ENCODE results near the gene TRPM8. TPM values are rescaled to one million over a fixed set of nuclear protein-coding genes. Genes with fewer than 3 reads are reported as not detected.

Gene TRPM8
- total RNA-seq, 4 donors from 2014 or later: 0.35 TPM; not detected in 3

DNA sequence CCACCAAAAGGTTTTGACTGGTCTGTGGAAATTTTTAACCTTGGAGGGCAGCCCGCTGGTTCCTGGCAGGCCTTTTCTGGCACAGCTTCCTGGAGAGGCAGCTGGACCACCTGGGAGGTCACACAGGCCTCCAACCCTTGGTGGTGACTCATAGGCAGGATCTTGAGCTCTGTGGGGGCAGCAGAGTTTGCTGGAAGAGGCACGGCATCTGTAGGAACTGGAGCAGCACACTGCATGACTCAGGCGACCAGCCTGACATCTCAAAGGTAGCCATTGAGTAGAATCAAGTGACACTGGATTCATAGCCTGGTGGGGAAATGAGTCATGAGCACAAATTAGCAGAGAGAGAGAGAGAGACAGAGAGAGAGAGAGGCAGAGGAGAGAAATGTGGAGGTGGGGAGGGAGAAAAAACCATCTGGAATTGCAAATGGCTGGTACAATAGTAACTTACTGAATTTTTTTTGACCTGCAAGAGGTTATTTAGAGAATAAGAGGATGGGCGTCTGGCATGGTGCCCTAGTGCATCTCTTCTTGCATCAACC, 57.4 kb downstream of the TRPM8 start:
- peak in 1 of 2 donors; percentile 19 for DNase-seq
- H3K27ac ChIP-seq: no peak overlapping the region
- H3K4me1 ChIP-seq: no peaks in the 10 kb centered on the region
- no peaks in the 10 kb centered on the region for H3K9me3 ChIP-seq
- TF ChIP-seq POLR2A (IDR thresholded peaks at IDR 0.05): no peak
- TF ChIP-seq, protein P1, sequence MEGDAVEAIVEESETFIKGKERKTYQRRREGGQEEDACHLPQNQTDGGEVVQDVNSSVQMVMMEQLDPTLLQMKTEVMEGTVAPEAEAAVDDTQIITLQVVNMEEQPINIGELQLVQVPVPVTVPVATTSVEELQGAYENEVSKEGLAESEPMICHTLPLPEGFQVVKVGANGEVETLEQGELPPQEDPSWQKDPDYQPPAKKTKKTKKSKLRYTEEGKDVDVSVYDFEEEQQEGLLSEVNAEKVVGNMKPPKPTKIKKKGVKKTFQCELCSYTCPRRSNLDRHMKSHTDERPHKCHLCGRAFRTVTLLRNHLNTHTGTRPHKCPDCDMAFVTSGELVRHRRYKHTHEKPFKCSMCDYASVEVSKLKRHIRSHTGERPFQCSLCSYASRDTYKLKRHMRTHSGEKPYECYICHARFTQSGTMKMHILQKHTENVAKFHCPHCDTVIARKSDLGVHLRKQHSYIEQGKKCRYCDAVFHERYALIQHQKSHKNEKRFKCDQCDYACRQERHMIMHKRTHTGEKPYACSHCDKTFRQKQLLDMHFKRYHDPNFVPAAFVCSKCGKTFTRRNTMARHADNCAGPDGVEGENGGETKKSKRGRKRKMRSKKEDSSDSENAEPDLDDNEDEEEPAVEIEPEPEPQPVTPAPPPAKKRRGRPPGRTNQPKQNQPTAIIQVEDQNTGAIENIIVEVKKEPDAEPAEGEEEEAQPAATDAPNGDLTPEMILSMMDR (IDR thresholded peaks at IDR 0.05): no peak
- no peaks in the 10 kb centered on the region for H3K27me3 ChIP-seq
- no peak overlapping the region for H3K4me3 ChIP-seq
- intact Hi-C loops (cut with DNase I; ENCODE audit: low total_unique reads): no loop called here
- no peaks in the 10 kb centered on the region for H3K36me3 ChIP-seq

DNA sequence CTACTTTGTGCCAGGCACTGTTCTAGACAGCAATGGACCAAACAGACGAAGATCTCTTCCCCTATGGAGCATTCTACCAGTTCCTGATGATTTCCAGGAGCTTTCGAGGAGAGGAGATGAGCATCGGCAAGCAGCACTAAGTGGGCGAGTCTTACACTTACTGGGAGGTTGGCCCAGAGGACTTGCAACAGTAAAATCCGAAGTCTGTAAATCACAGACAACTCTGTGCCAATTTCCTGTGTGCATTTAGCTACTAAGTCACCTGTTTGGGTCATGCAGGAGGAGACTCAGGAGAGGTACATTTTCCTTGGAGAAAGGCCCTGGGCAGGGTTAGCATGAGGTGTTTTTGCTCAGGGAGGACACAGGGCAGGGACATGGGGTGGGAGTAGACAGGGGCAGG, 58.9 kb downstream of the TRPM8 start:
- H3K4me1 ChIP-seq: no peaks in the 10 kb centered on the region
- DNase-seq: no peak
- H3K27ac ChIP-seq: no peak overlapping the region
- intact Hi-C loops (cut with DNase I; ENCODE audit: low total_unique reads): no loop called here
- no peaks in the 10 kb centered on the region for H3K9me3 ChIP-seq
- no peaks in the 10 kb centered on the region for H3K27me3 ChIP-seq
- no peak for TF ChIP-seq POLR2A (IDR thresholded peaks at IDR 0.05)
- TF ChIP-seq, protein P1 (IDR thresholded peaks at IDR 0.05): no peak
- H3K4me3 ChIP-seq: no peak overlapping the region
- no peaks in the 10 kb centered on the region for H3K36me3 ChIP-seq

DNA sequence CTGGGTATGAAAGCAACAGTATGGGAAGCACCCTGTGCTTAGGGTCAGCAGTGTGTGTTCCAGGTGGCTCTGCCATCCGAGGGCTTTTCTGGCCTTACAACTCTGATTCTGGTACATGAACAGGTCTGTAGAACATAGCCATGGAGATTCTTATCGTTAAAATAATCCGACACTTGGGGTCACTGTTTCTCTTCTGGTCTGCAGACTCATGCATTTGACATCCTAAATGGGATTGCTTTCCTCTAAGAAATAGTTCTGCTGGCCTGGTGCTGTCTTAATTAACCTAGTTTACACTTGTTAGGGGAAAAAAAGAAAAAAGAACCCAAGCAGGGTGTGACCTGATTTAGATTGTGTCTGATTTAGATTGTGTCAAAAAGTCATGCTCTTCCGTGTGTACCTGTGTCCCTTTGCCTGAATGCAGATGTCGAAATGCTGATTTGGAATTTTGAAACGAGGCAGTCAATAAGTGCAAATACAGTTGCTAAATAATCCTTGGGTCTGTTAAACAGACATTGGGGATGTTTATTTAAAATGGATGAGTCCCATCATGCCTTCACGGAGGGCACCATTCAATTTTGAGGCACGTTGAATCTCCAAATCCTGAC, 59.6 kb downstream of the TRPM8 start:
- H3K9me3 ChIP-seq: no peaks in the 10 kb centered on the region
- DNase-seq: no peak
- H3K4me3 ChIP-seq: no peak overlapping the region
- no peak for TF ChIP-seq POLR2A (IDR thresholded peaks at IDR 0.05)
- TF ChIP-seq, protein P1 (IDR thresholded peaks at IDR 0.05): peak in 3 of 4 experiments; percentile 12 to 37 (median 36)
- H3K27ac ChIP-seq: no peak overlapping the region
- no peaks in the 10 kb centered on the region for H3K36me3 ChIP-seq
- intact Hi-C loops (cut with DNase I; ENCODE audit: low total_unique reads): no loop called here
- H3K4me1 ChIP-seq: no peaks in the 10 kb centered on the region
- no peaks in the 10 kb centered on the region for H3K27me3 ChIP-seq

DNA sequence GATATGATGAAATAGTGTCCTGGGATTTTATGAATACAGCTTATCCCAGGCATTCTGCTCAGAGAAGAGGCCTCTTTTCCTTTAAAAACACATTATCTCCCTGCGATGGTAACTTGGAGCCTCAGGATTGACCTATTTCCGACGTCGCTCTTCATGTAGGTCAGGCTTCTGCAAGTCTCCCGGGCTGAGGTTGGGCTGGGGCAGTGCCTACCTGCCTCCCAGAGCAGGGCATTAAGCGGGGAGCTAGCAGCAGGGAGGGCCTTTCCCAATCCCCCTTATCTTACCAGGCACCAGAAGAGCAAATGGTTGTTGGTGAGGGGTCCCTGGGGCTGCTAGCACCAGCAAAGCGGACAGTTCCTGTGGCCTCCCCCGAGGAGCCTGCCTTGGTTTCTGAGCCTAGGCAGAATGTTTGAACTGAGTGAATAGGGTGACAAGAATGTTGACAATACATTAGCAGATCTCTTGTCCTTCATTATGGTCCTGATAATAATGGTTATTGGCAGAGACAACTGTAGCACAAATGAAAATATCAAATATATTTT, 60.2 kb downstream of the TRPM8 start:
- no peak for DNase-seq
- Histone ChIP-seq H3K36me3 (no peaks in the 10 kb centered on the region), H3K27ac (no peak overlapping the region), H3K9me3 (no peaks in the 10 kb centered on the region), H3K27me3 (no peaks in the 10 kb centered on the region), H3K4me3 (no peak overlapping the region), H3K4me1 (no peaks in the 10 kb centered on the region)
- TF ChIP-seq POLR2A (IDR thresholded peaks at IDR 0.05): no peak
- TF ChIP-seq, protein P1 (IDR thresholded peaks at IDR 0.05): no peak
- intact Hi-C loops (cut with DNase I; ENCODE audit: low total_unique reads): no loop called here

DNA sequence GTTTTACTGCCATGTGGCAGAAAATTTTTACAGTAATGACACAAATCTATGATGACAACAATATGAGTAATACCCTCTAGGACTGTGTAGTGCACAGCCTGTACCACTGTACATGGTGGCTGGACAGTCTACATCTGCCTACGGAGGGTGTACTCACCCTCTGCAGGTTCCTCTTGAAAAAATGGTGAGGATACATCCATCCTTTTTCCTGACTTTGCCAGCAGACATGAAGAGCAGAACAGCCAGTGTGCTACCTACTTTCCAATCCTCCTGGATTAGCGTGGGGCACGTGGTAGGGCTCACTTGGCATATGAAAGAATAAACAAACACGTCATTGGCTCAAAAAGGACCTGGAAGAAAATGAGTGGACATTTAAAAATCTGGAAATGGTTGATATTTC, 62.6 kb downstream of the TRPM8 start:
- DNase-seq: no peak
- TF ChIP-seq, protein P1 (IDR thresholded peaks at IDR 0.05): no peak
- no peak for TF ChIP-seq POLR2A (IDR thresholded peaks at IDR 0.05)
- H3K4me1 ChIP-seq: no peaks in the 10 kb centered on the region
- H3K36me3 ChIP-seq: no peaks in the 10 kb centered on the region
- no peaks in the 10 kb centered on the region for H3K9me3 ChIP-seq
- H3K27ac ChIP-seq: no peak overlapping the region
- H3K4me3 ChIP-seq: no peak overlapping the region
- intact Hi-C loops (cut with DNase I; ENCODE audit: low total_unique reads): no loop called here
- no peaks in the 10 kb centered on the region for H3K27me3 ChIP-seq

Data from uterus (tissue), 4 donors.